Stimulated activated naive CD8-positive, alpha-beta T cell treated with anti-CD3 and anti-CD28 coated beads, Interleukin-15, Interleukin-2, amounts not matched to agents 100 U/mL and 50 U/mL, for 24 hours (primary cell): ENCODE data around the gene CASK.
"Not testable (repeated sequence)": the region's sequence is repeated elsewhere in the genome, so short reads cannot be mapped to it uniquely, and the experiment has no call there.

Experiments
- ATAC-seq: fragments of 150-1000 bp; cut with Tn5 transposase; one replicate; pipeline ENCODE4 v1.10.0; 2021
- DNase-seq: peaks from one replicate; pipeline ENCODE4 v3.0.0; 2021

The CASK gene

GRCh38 chrX:41734530-41734929, 188.8 kb downstream of the CASK start:
- DNase-seq, result no peak
- peak; percentile 36 for ATAC-seq

DNA sequence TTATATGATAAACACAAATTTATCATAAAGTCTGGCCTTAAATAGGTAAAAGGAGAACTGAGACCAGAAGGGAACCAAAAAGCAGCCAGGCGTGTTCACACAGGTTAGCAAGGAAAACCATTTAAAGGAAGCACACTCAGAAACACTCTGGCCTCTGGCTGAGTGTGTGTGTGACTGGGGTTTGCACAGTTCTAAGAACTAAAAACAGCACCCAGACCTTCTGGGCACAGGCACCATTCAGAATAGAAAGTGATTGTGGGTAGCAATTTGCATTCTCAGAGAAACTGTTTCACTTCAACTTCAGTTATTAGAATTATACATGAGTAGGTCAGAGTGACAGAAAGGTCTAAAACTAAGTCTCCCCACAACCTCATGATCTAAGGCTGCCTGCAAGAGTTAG, 189.4 kb downstream of the CASK start:
- DNase-seq (peak; percentile 17), ATAC-seq (peak; percentile 92)

GRCh38 chrX:41732260-41732659, 191.1 kb downstream of the CASK start:
- DNase-seq (no peak), ATAC-seq (no peak)

GRCh38 chrX:41730081-41730480, 193.3 kb downstream of the CASK start:
- DNase-seq, result no peak
- no peak for ATAC-seq

DNA sequence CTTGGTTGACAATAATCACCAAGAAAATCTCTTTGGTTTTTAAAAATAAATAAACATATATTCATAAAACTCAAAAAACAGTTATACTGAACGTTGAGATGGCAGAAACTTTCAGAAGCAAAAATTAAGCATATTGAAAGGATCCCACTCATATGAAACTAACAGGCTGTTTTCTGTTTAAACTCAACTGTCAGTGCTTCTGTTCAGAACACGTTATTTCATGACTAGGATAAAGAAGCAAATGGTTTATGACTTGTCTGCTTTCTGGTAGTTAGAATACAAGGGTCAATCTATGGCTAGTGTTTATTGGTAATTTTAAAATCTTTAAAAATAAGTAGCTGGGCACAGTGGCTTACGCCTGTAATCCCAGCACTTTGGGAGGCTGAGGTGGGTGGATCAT, 195.2 kb downstream of the CASK start:
- no peak for ATAC-seq
- no peak for DNase-seq

DNA sequence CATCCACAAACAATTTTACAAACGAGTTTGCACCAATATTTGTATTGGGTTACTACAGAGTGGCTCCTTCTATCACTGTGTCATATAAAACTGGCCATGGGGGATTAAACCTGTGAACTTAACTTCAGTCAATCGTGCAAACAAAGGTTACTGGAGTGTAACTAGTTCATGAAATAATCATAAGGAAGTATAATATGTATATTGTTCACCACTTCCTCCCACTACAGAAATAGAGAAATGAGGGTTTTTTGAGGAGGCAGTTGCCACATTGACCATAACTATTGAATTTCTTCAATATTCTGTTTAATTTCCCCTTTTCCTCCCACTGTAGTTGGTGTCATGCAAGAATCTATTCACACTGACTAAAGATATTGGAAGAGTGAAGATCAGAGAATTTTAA, 199.5 kb downstream of the CASK start, which contains the start of gene GPR82:
TSS of gene GPR82 (plus strand) at position 356 of the 400 bp plus-strand sequence. CDS start 2,846 bp downstream, outside the sequence.
- ATAC-seq, result no peak
- no peak for DNase-seq

DNA sequence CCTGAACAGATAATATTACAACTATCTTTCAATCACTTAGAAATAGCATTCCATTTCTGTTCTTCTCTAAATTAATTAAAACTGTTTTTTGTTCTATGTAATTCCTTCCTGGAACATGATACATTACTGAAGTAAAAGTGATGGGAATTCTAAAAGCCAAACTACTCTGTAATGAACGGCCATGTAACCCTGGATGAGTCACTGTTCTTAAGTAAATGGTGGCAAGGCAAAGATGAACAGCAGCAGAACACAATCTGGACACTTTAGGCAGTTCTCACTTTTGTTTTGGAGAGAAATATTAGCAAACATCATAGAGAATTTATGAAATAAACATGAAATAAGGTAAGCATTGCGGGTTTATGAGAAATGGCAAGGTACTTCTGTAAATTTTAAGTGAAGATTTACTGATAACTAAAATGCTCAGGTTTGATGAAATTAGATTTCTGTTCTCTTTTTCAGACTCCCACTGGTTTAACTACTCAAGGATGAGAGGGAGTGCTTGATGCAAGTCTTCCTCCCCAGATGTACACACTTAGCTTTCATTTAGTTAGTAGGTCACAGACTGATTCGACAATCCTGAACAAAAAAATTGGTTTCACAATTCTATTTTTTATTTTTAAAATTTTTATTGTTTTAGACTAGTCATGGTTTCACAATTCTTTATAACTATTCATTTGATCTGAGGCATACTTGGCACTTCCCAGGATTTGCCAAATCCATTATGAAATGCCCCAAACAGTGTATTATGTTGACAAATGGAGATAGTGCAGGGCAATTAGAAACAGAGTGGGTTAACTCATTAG, 200.3 kb downstream of the CASK start:
- no peak for ATAC-seq
- no peak for DNase-seq

DNA sequence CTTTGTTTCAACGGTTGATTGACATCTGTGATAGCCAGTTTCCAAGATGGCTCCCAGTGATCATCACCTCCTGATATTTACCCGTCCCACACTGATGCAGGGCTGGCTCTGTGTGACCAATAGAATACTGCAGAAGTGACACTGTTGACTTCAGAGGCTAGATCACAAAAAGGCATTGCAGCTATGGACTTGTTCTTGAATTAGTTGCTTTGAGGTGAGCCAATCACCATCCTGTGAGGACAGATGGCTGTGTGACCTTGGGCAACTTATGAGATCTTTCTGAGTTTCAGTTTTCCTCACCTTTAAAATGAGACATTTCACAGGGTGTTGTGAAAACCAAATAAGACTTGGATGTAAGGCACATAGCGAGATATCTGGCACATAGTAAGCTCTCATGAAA, 201.1 kb downstream of the CASK start:
- ATAC-seq (no peak), DNase-seq (no peak)

DNA sequence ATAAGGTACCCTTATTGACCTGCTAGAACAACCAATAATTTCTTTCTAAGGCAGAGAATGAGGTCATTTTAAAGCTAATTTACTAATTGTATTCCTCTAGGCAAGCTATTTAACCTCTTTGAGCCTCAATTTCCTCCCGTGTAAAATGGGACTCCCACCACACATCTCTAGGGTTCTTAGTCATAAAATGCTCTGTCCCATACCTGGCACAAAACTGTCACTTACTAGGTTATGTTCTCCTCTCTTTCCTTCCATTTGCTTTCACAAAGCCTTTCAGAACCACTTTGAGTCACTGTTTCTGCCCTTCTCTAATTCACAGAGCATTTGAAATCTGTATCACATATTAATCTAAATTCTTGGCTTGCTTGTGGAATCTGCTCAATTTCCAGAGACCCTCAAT, 201.8 kb downstream of the CASK start:
- ATAC-seq (peak; percentile 70), DNase-seq (no peak)

- ATAC-seq, result peak; percentile 83
- DNase-seq, result peak; percentile 63
Observed at GRCh38 chrX:41720125-41720779, 203.1 kb downstream of the CASK start.

DNA sequence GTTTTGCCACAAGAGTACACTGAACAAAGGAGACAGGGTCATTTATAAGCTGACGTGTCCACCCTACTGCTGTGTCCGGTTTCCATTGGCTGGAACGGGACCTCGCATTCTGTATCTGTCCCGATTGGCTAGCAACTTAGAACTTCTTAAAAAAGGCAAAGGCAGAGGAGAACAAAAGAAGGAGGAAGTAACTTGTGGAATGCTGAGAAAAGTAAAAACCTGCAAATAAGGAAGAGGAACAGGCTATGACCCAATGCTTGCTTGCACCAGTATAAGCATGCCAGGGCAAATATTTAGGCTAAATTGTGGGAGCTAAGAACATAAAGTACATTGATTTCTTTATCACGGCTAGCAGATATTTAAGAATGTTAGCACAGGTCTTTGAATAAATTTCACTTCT, 203.7 kb downstream of the CASK start:
- DNase-seq, ATAC-seq: not testable (repeated sequence)

- no peak for ATAC-seq
- no peak for DNase-seq
Observed at GRCh38 chrX:41718481-41719235, 204.7 kb downstream of the CASK start.

DNA sequence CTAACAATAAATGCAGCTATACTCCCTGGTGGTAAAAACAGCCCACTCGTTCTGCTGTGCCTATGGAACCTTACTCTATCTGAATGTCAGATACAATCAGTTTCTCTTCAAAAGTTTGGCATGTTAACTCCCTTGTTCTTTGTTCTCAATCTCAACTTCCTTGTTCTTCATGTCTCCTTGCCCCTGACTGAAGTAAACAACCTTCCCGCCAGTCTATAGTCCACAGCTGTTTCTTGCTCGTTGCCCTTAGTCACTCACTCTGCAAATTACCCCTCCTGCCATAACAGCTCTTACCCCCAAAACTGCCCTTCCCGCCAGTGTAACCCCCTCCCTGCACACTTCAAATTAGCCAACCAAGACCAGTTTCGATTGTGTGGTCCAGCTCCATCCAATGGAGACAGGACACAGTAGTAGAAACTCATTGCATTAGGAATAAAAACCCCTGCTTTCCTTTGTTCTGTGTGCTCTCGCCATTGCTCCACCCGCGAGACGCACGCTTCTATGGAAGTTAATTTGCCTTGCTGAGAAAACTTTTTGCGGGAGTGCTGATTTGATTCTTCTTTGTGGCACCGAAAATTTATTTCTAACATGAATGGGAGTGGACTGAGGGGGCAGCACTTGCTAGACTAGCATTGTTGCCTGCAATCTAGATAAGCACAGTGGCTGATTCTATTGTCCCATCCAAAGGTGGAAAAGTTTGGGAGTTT, 206.4 kb downstream of the CASK start:
- ATAC-seq, result no peak
- no peak for DNase-seq

DNA sequence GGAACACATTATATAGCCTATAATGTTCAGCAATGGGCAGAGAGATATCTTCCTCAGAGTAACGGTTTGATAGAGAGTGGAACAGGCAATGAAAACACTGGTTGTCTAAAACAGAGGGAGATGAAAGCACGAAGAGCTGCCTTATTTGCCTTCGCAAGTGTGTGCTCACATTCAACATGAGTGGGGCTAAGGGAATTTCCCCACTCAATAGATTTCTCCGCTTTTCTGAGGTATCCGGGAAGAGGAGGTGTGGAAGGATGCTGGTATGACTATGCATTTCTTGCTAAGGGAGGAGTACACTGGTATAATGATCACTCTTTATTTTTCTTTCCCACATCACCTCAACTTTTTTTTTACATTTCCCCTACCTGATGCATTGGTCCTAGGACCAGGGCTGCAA, 207.1 kb downstream of the CASK start:
- ATAC-seq (no peak), DNase-seq (no peak)

GRCh38 chrX:41711021-41711667, 212.2 kb downstream of the CASK start:
- DNase-seq (no peak), ATAC-seq (no peak)

DNA sequence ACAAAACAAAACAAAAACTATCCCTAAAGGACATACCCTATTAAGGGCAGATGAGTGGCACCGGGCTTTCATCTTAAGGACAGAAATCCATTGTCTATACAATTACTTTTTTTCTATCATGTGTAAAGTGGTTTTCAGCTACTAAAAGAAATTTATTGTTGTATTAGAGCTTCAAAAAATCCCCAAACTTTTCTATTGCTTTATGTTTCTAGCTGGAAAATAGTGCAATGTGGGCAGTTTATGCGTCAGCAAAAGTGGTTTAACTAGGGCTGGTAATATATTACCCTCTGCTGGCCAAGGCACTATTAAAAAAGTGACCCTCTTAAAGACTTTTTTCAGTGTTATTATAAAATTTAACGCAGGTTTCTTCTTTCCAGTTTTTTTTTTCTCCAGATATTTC, 214.9 kb downstream of the CASK start:
- ATAC-seq (no peak), DNase-seq (no peak)

GRCh38 chrX:41707218-41707617, 216.1 kb downstream of the CASK start:
- DNase-seq (no peak), ATAC-seq (no peak)

GRCh38 chrX:41705680-41706374, 217.5 kb downstream of the CASK start:
- DNase-seq (no peak), ATAC-seq (no peak)

- DNase-seq (no peak), ATAC-seq (no peak)
Observed at GRCh38 chrX:41705042-41705441, 218.3 kb downstream of the CASK start.

DNA sequence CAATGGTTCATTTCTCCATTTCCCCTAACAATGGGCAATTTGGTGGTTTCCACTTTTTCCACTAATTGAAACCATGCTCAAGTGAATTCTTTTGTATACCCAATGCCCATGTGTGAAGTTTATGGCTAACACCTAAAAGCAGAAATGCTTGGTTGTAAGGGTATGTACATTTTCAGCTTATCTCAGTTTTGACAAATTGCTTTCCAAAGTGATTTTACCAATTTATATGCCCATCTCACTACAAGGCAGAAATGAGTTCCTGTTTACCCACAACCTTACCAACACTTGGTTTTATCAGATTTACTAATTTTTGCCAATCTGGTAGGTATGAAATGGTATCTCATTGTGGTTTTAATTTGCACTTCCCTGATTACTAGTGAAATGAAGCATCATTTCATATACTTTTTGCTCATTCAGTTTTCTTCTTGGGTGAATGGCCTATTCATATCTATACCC, 219.8 kb downstream of the CASK start:
- DNase-seq (no peak), ATAC-seq (peak; percentile 63)

GRCh38 chrX:41695426-41695825, 227.9 kb downstream of the CASK start:
- DNase-seq (no peak), ATAC-seq (peak; percentile 63)
